Thyroid gland (tissue), 4 donors: ENCODE results near the gene GRIP1.

Experiments
- POLR2A ChIP-seq, 2 donors: fragments of 450-650 bp; IDR thresholded peaks; one replicate each; pipeline ENCODE4 v1.6.1; 2017; ENCODE audit warnings: antibody characterized with exemption in 2 of 2, mild to moderate bottlenecking in 2 of 2, moderate library complexity in 1 of 2
- TF ChIP-seq, protein P1 (sequence below), 6 experiments: fragments of 200-600 bp in 3 of 6; fragments of 450-650 bp in 3 of 6; sonication (generic) in 3 of 6; IDR thresholded peaks; one replicate each; pipeline ENCODE4 v1.5.1; 2016 to 2019; ENCODE audit warnings: antibody characterized with exemption in 6 of 6, mild to moderate bottlenecking in 2 of 6, inconsistent platforms in 1 of 6, moderate library complexity in 1 of 6

DNA sequence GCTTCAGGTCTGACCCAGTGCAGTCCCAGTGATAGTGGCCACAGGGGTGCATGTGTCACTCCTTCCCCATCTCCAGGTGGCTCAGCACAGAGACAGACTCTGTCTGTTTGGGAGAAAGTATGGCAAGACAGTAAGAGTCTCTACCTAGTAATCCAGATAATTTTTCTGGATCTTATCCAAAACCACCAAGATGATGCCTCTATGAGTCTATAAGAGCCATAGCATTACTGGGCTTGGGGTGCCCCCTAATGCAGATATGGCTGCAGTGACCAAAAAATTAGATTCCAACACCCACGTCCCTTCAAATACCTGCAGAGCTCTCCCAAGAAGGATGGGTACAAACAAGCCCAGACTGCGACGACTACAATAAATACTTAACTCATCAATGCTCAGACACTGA is 123.8 kb downstream of the GRIP1 start:
- TF ChIP-seq, protein P1, sequence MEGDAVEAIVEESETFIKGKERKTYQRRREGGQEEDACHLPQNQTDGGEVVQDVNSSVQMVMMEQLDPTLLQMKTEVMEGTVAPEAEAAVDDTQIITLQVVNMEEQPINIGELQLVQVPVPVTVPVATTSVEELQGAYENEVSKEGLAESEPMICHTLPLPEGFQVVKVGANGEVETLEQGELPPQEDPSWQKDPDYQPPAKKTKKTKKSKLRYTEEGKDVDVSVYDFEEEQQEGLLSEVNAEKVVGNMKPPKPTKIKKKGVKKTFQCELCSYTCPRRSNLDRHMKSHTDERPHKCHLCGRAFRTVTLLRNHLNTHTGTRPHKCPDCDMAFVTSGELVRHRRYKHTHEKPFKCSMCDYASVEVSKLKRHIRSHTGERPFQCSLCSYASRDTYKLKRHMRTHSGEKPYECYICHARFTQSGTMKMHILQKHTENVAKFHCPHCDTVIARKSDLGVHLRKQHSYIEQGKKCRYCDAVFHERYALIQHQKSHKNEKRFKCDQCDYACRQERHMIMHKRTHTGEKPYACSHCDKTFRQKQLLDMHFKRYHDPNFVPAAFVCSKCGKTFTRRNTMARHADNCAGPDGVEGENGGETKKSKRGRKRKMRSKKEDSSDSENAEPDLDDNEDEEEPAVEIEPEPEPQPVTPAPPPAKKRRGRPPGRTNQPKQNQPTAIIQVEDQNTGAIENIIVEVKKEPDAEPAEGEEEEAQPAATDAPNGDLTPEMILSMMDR (IDR thresholded peaks at IDR 0.05) = no peak
- TF ChIP-seq POLR2A (IDR thresholded peaks at IDR 0.05) = no peak
